ENCODE data around the gene E2F2. TPM values are rescaled to one million over a fixed set of nuclear protein-coding genes. Genes with fewer than 3 reads are reported as not detected.

The E2F2 gene
- total and polyA plus RNA-seq, 2 of the 4 experiments (the other 2 are of a cell fraction), result 0.36 to 0.51 TPM

DNA sequence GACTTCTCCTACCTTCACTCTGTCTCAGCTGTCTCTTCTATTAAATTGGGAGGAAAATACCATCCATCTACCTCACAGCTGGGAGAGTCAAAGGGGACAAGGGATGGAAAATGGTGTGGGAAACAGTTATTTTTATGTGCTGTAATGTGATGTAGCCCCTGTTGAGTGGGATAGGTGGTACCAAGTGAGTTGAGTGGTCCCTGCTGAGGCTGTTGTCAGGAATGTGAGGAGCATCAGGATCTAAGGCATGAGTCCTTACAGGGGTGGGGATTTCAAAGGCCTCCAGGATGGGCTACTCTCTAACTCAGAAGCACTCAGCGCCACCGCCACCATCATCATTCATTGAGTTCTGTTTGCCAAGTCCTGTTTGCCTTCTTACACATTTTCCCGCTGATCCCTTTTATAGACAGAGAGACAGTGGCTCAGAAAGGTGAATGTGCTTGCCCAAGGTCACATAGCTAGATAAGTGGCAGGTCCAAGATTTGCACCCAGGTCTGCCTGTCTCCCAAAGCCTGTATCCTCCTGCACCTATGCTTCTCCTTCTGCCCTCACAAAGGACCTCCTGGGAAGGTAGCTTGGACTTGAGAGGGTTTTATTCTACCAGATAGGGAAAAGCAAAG, 32.8 kb upstream of the E2F2 start (continued):
- TF ChIP-seq CHD1 (IDR thresholded peaks at IDR 0.05; ENCODE audit: low read depth, low read length), result no peak
- TF ChIP-seq BHLHE40 (IDR thresholded peaks at IDR 0.05; ENCODE audit: low read depth, low read length), result no peak

DNA sequence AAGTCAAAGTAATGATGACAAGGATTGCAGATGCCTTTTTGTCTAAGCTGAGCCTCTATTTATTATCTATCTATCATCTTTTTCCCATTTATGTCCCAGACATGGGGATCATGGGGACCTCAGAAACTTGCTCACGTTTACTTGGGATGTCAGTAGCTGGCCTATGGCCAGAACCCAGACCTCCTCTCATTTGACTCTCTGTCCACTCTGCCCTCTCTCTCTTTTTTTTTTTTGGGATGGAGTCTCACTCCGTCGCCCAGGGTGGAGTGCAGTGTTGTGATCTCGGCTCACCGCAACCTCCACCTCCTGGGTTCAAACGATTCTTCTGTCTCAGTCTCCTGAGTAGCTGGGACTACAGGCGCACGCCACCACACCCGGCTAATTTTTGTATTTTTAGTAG, 32.0 kb upstream of the E2F2 start:
- H2BK5ac ChIP-seq (ENCODE audit: low read depth, low read length, poor library complexity, severe bottlenecking), result peak overlapping the region; percentile 86
- H2BK120ac ChIP-seq (ENCODE audit: low read depth, low read length), result peak overlapping the region; percentile 96
- peak overlapping the region; percentile 50 for H3K9ac ChIP-seq (ENCODE audit: low read depth, low read length)
- H2AFZ ChIP-seq (replicated peaks; ENCODE audit: low read length, poor library complexity), result no peak overlapping the region
- no peak for ATAC-seq (ENCODE audit: low read depth)
- peak overlapping the region; percentile 85; the same call in 1 of the 2 replicates for H3K23ac ChIP-seq (ENCODE audit: low read depth, low read length)
- peak overlapping the region; percentile 95 for H2BK20ac ChIP-seq (ENCODE audit: low read depth, low read length)
- ChIA-PET POLR2A (ENCODE audit: unreplicated experiment) (no interaction called here), CTCF (no interaction called here)
- H4K5ac ChIP-seq (ENCODE audit: low read depth, low read length), result peak overlapping the region; percentile 23; the same call in 1 of the 2 replicates
- H3K79me1 ChIP-seq (ENCODE audit: low read depth in 1 of 2, low read length in 2 of 2), result peaks cover 21 to 39% of the 10 kb centered on the region in 2 experiments; a peak in 3 of 4 replicates
- intact Hi-C loops (cut with micrococcal nuclease), result loop anchor here (2.0 kb wide), 1 partner anchor 16 kb away; no protein-coding TSS in a partner anchor
- peak overlapping the region; percentile 67; the same call in 1 of the 2 replicates for H3K56ac ChIP-seq (ENCODE audit: extremely low read depth, insufficient read depth, low read length)
- peak overlapping the region; percentile 89 for H3K14ac ChIP-seq (replicated peaks; ENCODE audit: low read depth, low read length)
- H3K36me3 ChIP-seq (ENCODE audit: control insufficient read depth, insufficient read depth, low read length), result peaks cover 8% of the 10 kb centered on the region
- H4K8ac ChIP-seq (ENCODE audit: low read depth in 2 of 2, low read length in 2 of 2), result peak overlapping the region; percentile 57 to 81
- no peak overlapping the region for H2AK9ac ChIP-seq (replicated peaks; ENCODE audit: low read depth, low read length, poor library complexity)
- WGBS, 2 experiments (ENCODE audit: extremely low coverage in 2 of 2, insufficient read length in 1 of 2), result no CpG with 5 or more reads among the region's 9 CpGs
- peaks cover 30% of the 10 kb centered on the region for H3K4me1 ChIP-seq (ENCODE audit: control insufficient read depth, insufficient read depth, low read length)
- peak overlapping the region; percentile 75; the same call in 1 of the 2 replicates for H3K18ac ChIP-seq (ENCODE audit: low read depth, low read length)
- peaks cover 13% of the 10 kb centered on the region for H4K20me1 ChIP-seq (ENCODE audit: insufficient read depth, low read length)
- in situ Hi-C loops (cut with MboI; ENCODE audit: low sequenced_read_pairs), result no loop called here
- H2BK15ac ChIP-seq (ENCODE audit: low read depth, low read length), result peak overlapping the region; percentile 95; the same call in 2 of the 3 replicates
- DNase-seq, result no peak
- H3K27me3 ChIP-seq (ENCODE audit: control insufficient read depth, insufficient read depth, low read length), result no peaks in the 10 kb centered on the region
- no peak overlapping the region for H3K4me3 ChIP-seq (ENCODE audit: insufficient read depth, low read depth, low read length)
- no TSS peak for BruUV-seq (replicated peaks)
- no peaks in the 10 kb centered on the region for H3K9me3 ChIP-seq (ENCODE audit: control insufficient read depth, insufficient read depth, low read length)
- peak overlapping the region; percentile 87 for H3K27ac ChIP-seq (ENCODE audit: insufficient read depth, low read length)
- dilution Hi-C loops (cut with HindIII; ENCODE audit: low sequenced_read_pairs, unreplicated experiment), result no loop called here
- H3K4me2 ChIP-seq (ENCODE audit: low read depth, low read length), result no peak overlapping the region
- H3K4ac ChIP-seq (ENCODE audit: low read depth, low read length), result peak overlapping the region; percentile 96
- H3K9me1 ChIP-seq (ENCODE audit: insufficient read depth, low read length), result peaks cover 15% of the 10 kb centered on the region
- H2AK5ac ChIP-seq (ENCODE audit: low read depth, low read length), result peak overlapping the region; percentile 86; the same call in 1 of the 2 replicates
- peak overlapping the region; percentile 95 for H4K91ac ChIP-seq (ENCODE audit: insufficient read depth, low read depth, low read length)
- TF ChIP-seq MAFK (IDR thresholded peaks at IDR 0.05; ENCODE audit: low read depth, low read length) (no peak), FOS (IDR thresholded peaks at IDR 0.05; ENCODE audit: low read depth, low read length) (no peak), CHD1 (IDR thresholded peaks at IDR 0.05; ENCODE audit: low read depth, low read length) (no peak), BHLHE40 (IDR thresholded peaks at IDR 0.05; ENCODE audit: low read depth, low read length) (no peak), MXI1 (IDR thresholded peaks at IDR 0.05; ENCODE audit: borderline replicate concordance, low read depth, low read length) (no peak), POLR2A (IDR thresholded peaks at IDR 0.05; ENCODE audit: low read depth, low read length) (no peak), CEBPB (IDR thresholded peaks at IDR 0.05; ENCODE audit: low read depth, low read length) (no peak), RFX5 (IDR thresholded peaks at IDR 0.05; ENCODE audit: low read depth, low read length) (no peak), RCOR1 (IDR thresholded peaks at IDR 0.05; ENCODE audit: insufficient replicate concordance, low read length) (no peak), NFE2L2 (IDR thresholded peaks at IDR 0.05; ENCODE audit: low read depth, low read length) (no peak)
- TF ChIP-seq, protein P1, sequence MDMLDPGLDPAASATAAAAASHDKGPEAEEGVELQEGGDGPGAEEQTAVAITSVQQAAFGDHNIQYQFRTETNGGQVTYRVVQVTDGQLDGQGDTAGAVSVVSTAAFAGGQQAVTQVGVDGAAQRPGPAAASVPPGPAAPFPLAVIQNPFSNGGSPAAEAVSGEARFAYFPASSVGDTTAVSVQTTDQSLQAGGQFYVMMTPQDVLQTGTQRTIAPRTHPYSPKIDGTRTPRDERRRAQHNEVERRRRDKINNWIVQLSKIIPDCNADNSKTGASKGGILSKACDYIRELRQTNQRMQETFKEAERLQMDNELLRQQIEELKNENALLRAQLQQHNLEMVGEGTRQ (IDR thresholded peaks at IDR 0.05; ENCODE audit: low read depth, low read length), result no peak
- TF ChIP-seq, protein P2, sequence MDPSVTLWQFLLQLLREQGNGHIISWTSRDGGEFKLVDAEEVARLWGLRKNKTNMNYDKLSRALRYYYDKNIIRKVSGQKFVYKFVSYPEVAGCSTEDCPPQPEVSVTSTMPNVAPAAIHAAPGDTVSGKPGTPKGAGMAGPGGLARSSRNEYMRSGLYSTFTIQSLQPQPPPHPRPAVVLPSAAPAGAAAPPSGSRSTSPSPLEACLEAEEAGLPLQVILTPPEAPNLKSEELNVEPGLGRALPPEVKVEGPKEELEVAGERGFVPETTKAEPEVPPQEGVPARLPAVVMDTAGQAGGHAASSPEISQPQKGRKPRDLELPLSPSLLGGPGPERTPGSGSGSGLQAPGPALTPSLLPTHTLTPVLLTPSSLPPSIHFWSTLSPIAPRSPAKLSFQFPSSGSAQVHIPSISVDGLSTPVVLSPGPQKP (IDR thresholded peaks at IDR 0.05; ENCODE audit: borderline replicate concordance, low read depth, low read length), result no peak
- TF ChIP-seq, protein P3, sequence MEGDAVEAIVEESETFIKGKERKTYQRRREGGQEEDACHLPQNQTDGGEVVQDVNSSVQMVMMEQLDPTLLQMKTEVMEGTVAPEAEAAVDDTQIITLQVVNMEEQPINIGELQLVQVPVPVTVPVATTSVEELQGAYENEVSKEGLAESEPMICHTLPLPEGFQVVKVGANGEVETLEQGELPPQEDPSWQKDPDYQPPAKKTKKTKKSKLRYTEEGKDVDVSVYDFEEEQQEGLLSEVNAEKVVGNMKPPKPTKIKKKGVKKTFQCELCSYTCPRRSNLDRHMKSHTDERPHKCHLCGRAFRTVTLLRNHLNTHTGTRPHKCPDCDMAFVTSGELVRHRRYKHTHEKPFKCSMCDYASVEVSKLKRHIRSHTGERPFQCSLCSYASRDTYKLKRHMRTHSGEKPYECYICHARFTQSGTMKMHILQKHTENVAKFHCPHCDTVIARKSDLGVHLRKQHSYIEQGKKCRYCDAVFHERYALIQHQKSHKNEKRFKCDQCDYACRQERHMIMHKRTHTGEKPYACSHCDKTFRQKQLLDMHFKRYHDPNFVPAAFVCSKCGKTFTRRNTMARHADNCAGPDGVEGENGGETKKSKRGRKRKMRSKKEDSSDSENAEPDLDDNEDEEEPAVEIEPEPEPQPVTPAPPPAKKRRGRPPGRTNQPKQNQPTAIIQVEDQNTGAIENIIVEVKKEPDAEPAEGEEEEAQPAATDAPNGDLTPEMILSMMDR (conservative IDR thresholded peaks at IDR 0.05; ENCODE audit: low read depth, low read length), result no peak

Measured in IMR-90 (cell line).